Memory B cell (primary cell): Measurements from ENCODE around the gene AGER.
"Not testable (repeated sequence)": the region's sequence is repeated elsewhere in the genome, so short reads cannot be mapped to it uniquely, and the experiment has no call there.

Experiments used
- ATAC-seq: fragments of 150-1000 bp; cut with Tn5 transposase; 2 replicates; pipeline ENCODE4 v1.10.0; 2021; ENCODE audit warnings: low read depth, mild to moderate bottlenecking, moderate library complexity
- DNase-seq, 2 donors: peaks; one replicate each; pipeline ENCODE4 v3.0.0; 2022; ENCODE audit warnings: low spot score in 2 of 2
- H3K27ac Mint-ChIP-seq: one replicate; pipeline ENCODE4 v1.8.0; 2022; ENCODE audit warnings: mild to moderate bottlenecking, moderate library complexity, mixed read lengths
- H3K27me3 Mint-ChIP-seq: one replicate; pipeline ENCODE4 v1.8.0; 2022; ENCODE audit warnings: mixed read lengths
- H3K36me3 Mint-ChIP-seq: one replicate; pipeline ENCODE4 v1.8.0; 2022; ENCODE audit warnings: mild to moderate bottlenecking, mixed read lengths
- H3K4me1 Mint-ChIP-seq: one replicate; pipeline ENCODE4 v1.8.0; 2022; ENCODE audit warnings: mixed read lengths
- H3K4me3 Mint-ChIP-seq: one replicate; pipeline ENCODE4 v1.8.0; 2022; ENCODE audit warnings: mild to moderate bottlenecking, moderate library complexity, mixed read lengths
- H3K9me3 Mint-ChIP-seq: one replicate; pipeline ENCODE4 v1.8.0; 2022; ENCODE audit warnings: mixed read lengths

AGER gene

DNA sequence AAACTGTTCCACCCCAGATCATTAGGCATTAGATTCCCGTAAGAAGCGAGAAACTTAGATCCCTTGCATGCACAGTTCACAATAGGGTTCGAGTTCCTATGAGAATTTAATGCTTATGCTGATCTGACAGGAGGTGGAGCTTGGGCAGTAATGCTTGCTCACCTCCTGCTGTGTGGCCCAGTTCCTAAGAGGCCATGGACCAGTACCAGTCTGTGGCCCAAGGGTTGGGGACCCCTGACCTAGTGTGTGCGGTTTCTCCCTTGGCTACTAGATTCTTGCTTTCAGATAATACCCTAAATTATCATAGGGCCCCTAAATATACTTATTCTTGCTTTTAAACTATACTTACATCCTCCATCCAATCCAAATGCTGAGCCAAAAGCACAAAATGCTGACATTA, 10.3 kb upstream of the AGER start:
- Mint-ChIP-seq H3K4me3 (no peak overlapping the region), H3K36me3 (peaks cover 15% of the 10 kb centered on the region), H3K9me3 (no peaks in the 10 kb centered on the region), H3K4me1 (peaks cover 33% of the 10 kb centered on the region), H3K27me3 (no peaks in the 10 kb centered on the region), H3K27ac (no peak overlapping the region)
- ATAC-seq (no peak), DNase-seq (no peak)

DNA sequence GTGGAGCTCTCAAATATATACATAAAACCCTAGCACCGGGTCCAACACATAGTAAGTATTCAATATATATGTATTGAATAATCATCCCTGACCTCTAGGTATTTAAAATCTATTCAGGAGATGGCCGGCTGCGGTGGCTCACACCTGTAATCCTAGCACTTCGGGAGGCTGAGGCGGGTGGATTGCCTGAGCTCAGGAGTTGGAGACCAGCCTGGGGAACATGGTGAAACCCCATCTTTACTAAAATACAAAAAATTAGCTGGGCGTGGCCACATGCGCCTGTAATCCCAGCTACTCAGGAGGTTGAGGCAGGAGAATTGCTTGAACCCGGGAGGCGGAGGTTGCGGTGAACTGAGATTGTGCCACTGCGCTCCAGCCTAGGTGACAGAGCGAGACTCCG, 9.0 kb upstream of the AGER start:
- Mint-ChIP-seq H3K4me1 (peaks cover 42% of the 10 kb centered on the region), H3K27ac (peak overlapping the region; percentile 95), H3K36me3 (peaks cover 24% of the 10 kb centered on the region), H3K4me3 (peak overlapping the region; percentile 100)
- not testable (repeated sequence) for H3K9me3 Mint-ChIP-seq, ATAC-seq, H3K27me3 Mint-ChIP-seq, DNase-seq

DNA sequence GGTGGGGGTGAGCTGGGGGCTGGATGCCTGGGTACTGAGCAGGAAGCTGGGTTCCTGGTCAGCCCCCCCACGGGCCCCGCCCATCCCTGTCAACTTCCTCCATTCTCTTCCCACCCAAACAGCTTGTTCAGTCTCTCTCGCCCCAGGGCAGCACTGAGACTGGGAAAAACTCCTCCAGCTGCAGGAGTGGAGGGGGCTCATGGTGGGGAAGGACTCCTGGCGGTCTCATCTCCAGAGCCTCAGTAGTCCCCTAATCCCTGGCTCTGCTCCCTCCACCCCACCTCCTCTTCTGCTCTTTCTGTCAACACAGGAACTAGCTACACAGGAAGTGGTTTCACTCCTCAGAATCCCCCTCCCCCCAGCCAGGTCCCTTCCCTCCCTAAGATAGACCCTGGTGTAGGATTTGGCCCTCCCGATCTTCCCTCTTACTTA, 8.6 kb upstream of the AGER start, which contains the start of gene GPSM3:
Gene GPSM3 (minus strand): TSS at position 36 of the 432 bp plus-strand sequence. CDS start 130 bp downstream, outside the sequence.
- H3K36me3 Mint-ChIP-seq, result peaks cover 25% of the 10 kb centered on the region
- ATAC-seq, result no peak
- no peaks in the 10 kb centered on the region for H3K27me3 Mint-ChIP-seq
- H3K4me3 Mint-ChIP-seq, result peak within 1 kb of the TSS; percentile 100
- H3K9me3 Mint-ChIP-seq, result no peaks in the 10 kb centered on the region
- peaks cover 44% of the 10 kb centered on the region for H3K4me1 Mint-ChIP-seq
- peak within 1 kb of the TSS; percentile 95 for H3K27ac Mint-ChIP-seq
- peak in 1 of 2 donors; percentile 54 for DNase-seq

DNA sequence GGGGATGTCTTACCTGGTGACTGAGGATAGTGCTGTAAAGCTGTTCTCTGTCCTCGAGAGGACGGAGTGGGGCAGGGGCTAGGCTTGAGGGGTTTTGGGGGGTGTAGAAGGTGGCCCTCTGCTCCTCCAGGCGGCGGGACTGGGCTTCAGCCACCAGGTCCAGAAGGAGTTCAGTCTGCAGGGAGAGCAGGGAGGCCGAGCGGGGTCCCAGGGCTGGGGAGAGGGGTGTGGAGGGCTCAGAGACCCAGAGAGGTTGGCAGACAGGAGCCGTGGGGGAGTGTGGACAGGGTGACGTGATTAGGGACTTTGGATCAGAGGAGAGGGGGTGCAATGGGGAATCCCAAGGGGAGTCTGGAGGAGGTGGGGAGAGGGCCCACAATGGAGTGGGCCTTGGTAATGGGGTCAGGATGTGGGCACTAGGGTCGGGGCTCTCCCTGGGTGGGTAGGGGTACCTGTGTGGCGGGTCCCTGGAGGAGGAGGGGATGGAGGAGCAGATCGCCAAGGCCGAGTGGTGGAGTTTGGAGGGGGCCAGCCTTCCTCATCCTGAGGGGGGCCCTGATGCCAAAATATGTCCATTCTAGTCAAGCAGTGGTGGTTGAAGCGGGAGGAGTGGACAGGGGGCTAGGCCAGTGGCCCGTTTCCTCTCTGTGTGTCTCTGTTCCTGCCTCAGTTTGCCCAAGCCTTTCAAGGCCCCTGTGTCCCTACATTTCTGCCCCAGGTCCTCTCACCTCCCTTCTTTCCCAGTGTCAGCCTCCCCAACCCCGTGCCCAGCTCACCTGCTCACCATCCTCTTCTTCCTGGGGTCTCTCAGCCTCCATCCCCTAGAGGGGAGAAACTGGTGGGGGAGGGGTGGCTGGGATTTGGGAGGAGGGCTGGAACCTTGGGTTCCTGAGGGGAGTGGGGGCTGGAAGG, 7.9 kb upstream of the AGER start:
- peak overlapping the region; percentile 100 for H3K4me3 Mint-ChIP-seq
- DNase-seq, result no peak
- H3K36me3 Mint-ChIP-seq, result peaks cover 31% of the 10 kb centered on the region
- no peak for ATAC-seq
- H3K27me3 Mint-ChIP-seq, result no peaks in the 10 kb centered on the region
- H3K4me1 Mint-ChIP-seq, result peaks cover 48% of the 10 kb centered on the region
- peak overlapping the region; percentile 95 for H3K27ac Mint-ChIP-seq
- H3K9me3 Mint-ChIP-seq, result no peaks in the 10 kb centered on the region

DNA sequence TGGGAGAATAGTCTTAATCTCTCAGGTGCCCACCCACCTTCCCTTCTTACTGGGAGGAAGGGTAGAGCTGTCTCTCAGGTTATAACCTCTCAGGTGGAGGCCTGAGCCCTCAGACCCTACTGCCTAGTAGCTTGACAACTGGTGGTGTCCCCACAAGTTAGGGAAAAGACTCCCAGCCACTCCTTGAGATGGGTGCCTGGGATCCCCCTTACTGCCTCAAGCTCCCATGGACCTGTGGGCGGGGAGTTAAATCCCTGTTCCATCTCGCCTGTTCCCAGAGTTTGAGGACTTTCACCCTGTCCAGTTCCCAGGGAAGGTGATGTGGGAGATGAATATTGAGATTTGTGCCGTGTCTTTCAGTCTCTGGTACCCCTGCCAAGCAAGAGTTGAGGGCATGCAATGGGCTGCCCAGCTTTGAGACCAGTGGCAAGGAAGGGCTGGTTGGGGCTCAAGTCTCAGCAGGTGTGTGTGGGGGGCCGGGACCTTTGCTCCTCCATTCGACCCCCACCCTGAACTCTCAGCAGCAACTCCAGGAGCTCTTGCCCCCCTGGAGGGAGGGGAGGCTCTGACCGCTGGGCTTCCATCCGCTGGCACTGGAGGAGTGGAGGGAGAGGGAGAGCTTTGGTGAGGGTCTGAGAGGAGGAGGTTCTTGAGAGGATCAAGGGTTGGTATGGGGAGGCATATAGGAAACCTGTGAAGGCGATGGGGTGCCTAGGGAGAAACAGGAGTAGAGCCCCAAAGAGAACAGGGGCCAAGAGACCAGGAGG, 7.0 kb upstream of the AGER start:
- Mint-ChIP-seq H3K36me3 (peaks cover 36% of the 10 kb centered on the region), H3K4me3 (peak overlapping the region; percentile 100), H3K4me1 (peaks cover 50% of the 10 kb centered on the region), H3K27me3 (no peaks in the 10 kb centered on the region), H3K27ac (peak overlapping the region; percentile 95), H3K9me3 (no peaks in the 10 kb centered on the region)
- DNase-seq (no peak), ATAC-seq (no peak)

DNA sequence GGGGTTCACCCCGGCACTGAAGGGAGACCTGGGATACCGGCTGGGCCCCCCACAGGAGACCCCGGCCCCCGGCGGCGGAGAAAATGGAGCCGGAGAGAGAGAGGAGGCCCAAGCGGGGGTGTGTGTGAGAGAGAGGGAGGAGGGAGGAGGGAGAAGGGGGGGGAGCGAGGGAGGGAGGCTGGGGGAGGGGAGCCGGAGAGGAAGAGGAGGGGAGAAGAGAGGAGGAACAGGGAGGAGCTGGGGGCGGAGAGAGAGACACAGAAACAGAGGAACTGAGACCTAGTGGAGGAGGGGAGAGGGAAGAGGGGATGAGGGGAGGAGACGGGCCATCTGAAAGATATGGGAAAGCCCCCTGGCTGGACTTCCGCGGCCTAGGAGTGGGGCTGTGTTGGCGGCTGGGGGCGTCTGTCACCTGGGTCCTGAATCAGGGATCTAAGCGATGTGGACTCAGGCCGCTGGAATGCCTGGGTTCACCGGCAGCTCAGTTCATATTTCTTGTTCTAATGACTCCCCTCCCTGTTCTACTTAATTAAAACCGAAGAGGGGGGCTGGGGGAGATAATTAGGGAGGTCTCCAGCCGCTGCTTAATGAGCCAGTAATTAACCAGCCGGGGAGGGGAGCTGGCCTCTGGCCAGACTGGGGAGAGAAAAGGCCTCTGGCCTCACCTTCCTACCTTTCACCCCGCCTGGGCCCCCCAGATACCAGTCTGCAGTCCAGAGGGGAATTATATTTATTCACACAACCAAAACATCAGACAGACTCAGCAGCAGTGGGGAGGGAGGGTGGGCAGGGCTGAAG, 6.2 kb upstream of the AGER start, which contains the start of gene PBX2:
Gene PBX2 (minus strand): TSS at position 149 of the 798 bp plus-strand sequence. CDS start 287 bp downstream, outside the sequence.
- no peaks in the 10 kb centered on the region for H3K27me3 Mint-ChIP-seq
- no peaks in the 10 kb centered on the region for H3K9me3 Mint-ChIP-seq
- peaks cover 51% of the 10 kb centered on the region for H3K4me1 Mint-ChIP-seq
- peak; percentile 49 to 70 for DNase-seq
- H3K27ac Mint-ChIP-seq, result peak within 1 kb of the TSS; percentile 95
- H3K4me3 Mint-ChIP-seq, result peak within 1 kb of the TSS; percentile 100
- ATAC-seq, result peak; percentile 81
- peaks cover 41% of the 10 kb centered on the region for H3K36me3 Mint-ChIP-seq

DNA sequence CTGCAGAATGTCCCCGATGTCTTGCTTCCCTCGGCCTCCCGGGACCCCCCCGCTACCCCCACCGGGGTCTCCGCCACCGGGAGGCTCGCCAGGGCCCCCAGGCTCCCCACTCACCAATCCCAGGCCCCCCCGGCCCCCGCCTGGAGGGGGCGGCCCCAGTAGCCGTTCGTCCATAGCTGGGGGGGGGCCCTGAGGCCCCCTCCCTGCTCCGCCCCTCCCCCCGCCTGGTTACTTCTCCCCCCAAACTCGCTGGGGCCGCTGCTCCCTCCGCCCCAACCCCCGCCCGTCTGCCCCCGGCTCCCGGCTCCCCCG, 5.6 kb upstream of the AGER start:
- no peak for DNase-seq
- H3K4me3 Mint-ChIP-seq, result peak overlapping the region; percentile 88
- peaks cover 41% of the 10 kb centered on the region for H3K36me3 Mint-ChIP-seq
- no peaks in the 10 kb centered on the region for H3K27me3 Mint-ChIP-seq
- peaks cover 46% of the 10 kb centered on the region for H3K4me1 Mint-ChIP-seq
- no peaks in the 10 kb centered on the region for H3K9me3 Mint-ChIP-seq
- ATAC-seq, result no peak
- H3K27ac Mint-ChIP-seq, result peak overlapping the region; percentile 95

DNA sequence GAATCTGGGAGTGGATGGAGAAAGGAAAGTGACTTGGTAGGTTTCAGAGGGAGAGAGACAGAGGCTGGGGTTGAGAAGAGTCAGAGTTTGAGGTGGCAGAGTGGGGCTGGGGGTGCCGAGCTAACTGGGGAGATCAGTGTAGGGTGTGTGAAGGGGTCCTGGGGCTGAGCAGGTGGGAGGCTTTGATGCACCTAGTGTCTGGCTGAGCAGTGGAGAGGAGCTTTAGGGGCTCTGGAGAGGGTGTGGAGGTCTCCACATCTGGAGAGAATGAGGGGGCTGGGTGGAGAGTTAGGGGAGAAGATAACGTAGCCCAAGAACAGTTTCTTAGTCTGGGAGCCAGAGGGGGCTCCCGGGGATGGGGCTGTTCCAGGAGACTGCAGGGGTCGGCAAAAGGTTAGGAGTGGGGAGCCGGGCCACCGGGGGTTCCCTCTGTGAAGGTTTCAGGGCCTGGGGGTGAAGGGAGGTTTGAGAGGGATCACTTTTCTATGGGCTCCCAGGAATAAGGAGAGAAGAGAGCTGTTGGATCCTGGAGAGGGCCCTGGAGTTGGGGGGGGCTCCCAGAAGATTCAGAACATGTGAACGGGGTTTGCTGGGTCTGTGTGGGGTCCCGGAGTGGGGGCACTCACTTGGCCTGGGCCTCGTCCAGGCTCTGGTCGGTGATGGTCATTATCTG, 5.2 kb upstream of the AGER start:
- Mint-ChIP-seq H3K36me3 (peaks cover 41% of the 10 kb centered on the region), H3K4me3 (peak overlapping the region; percentile 88), H3K9me3 (no peaks in the 10 kb centered on the region), H3K4me1 (peaks cover 44% of the 10 kb centered on the region), H3K27me3 (no peaks in the 10 kb centered on the region), H3K27ac (peak overlapping the region; percentile 95)
- ATAC-seq (no peak), DNase-seq (no peak)

DNA sequence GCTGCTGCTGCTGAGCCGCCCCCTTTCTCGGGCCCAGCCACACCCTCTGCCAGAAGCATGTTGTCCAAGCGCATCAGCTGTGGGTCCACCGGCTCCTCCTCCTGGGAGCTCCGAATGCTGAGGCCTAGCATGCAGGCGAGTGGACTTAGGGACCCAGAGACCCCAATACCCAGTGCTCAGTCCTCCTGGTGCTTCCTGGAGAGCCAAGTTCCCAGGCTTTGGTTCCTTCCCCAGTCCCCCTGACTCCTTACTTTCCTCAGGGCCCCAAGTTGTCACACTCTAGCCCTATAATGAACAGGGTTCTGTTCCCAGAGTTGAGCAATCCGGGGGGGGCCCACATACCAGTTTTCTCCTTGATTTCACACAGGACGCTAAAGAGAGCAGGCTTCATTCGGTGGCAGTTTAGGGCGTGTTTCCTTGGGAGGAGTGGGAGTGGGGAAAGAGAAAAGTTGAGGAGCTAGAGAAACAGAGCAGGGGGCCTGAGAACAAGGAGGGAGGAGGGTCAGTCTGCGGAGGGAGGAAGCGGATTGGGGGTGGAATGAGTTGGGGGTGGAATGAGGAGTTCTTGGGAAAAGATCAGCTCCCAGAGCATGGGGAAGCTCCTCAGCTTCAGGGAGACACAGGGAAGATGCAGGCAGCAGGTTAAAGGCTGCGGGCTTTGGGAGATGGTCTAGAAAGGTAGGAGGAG, 4.5 kb upstream of the AGER start:
- Mint-ChIP-seq H3K4me1 (peaks cover 40% of the 10 kb centered on the region), H3K27me3 (no peaks in the 10 kb centered on the region), H3K36me3 (peaks cover 41% of the 10 kb centered on the region), H3K27ac (peak overlapping the region; percentile 95), H3K9me3 (no peaks in the 10 kb centered on the region), H3K4me3 (peak overlapping the region; percentile 88)
- DNase-seq (no peak), ATAC-seq (no peak)

DNA sequence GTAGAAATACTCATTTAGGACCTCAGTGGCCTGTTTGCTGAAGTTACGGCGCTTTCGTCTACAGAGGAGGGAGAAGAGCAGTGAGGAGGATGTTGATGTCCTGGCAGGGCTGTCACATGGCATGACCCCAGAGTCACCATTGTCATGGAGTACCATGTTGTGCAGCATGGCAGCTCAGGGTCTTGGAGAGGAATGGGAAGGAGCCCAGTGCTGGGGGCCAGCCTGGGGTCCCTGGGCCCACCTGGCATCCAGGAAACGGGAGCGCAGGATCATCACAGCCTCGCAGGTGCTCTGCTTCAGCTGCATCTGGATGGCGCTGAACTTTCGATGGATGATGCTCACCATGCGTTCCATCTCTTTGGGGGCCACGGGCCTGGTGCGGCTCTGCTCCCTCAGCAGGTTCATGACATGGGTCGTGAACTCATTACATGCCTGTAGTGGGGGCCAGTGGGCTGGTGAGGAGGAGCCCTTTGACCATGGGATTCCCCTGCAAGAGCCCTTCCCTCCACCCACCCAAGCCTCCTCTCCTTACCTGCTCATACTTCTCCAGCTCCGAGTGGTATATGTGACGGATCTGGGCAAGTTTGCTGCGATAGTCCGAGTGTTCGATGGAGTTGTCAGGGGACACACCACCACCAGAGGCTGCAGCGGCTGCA, 3.8 kb upstream of the AGER start:
- Mint-ChIP-seq H3K27ac (peak overlapping the region; percentile 99), H3K36me3 (peaks cover 41% of the 10 kb centered on the region), H3K4me3 (peak overlapping the region; percentile 51), H3K4me1 (peaks cover 39% of the 10 kb centered on the region)
- H3K9me3 Mint-ChIP-seq, H3K27me3 Mint-ChIP-seq, DNase-seq, ATAC-seq: not testable (repeated sequence)

DNA sequence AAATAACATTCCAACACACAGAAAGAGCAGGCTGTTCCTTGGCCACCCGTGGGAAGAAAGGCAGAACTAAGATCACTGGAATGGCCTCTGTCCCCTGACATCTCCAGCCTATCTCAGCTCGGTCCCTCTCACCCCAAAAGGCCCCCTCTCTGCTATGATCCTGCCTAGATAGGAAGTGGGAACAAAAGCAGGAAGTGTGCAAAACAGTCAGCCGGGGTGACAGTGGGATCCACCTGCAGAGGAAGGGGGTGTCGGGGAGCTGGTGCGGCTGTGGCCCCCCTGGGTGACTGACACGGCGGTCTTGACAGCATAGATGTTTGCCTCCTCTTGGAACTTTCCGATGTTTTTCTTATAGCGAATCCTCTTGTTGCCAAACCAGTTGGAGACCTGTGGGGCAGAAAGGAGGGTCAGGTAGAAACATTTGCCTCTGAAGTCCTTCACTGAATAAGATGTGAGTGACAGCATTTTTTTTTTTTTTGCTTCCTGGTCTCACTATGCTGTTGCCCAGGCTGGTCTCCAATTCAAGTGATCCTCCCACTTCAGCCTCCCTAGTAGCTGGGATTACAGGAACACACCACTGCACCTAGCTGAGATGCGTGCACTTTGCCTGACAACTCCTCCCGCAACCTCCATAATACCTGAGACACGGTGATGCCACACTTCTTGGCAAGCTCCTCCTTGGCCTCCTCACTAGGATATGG, 3.1 kb upstream of the AGER start:
- Mint-ChIP-seq H3K27me3 (no peaks in the 10 kb centered on the region), H3K9me3 (no peaks in the 10 kb centered on the region), H3K36me3 (peaks cover 39% of the 10 kb centered on the region), H3K4me3 (peak overlapping the region; percentile 52), H3K4me1 (peaks cover 38% of the 10 kb centered on the region), H3K27ac (peak overlapping the region; percentile 99)
- ATAC-seq, result no peak
- DNase-seq, result no peak
